GM18868 (cell line): Measurements from ENCODE around the gene DDIAS.
"Not testable (repeated sequence)": the region's sequence is repeated elsewhere in the genome, so short reads cannot be mapped to it uniquely, and the experiment has no call there.

Experiments used
- ATAC-seq: cut with Tn5 transposase; IDR thresholded peaks from one replicate; pipeline ENCODE4 v1.9.1; 2021; ENCODE audit warnings: mild to moderate bottlenecking, moderate library complexity; ENCODE audit not compliant: unreplicated experiment

The DDIAS gene

GRCh38 chr11:82889133-82890001, 12.2 kb upstream of the DDIAS start:
- peak; percentile 43 for ATAC-seq

GRCh38 chr11:82890002-82890341, 11.6 kb upstream of the DDIAS start:
- ATAC-seq: peak; percentile 22

- ATAC-seq: no peak
Observed at GRCh38 chr11:82890936-82891335, 10.6 kb upstream of the DDIAS start.

GRCh38 chr11:82892611-82893169, 8.8 kb upstream of the DDIAS start:
- ATAC-seq: no peak

DNA sequence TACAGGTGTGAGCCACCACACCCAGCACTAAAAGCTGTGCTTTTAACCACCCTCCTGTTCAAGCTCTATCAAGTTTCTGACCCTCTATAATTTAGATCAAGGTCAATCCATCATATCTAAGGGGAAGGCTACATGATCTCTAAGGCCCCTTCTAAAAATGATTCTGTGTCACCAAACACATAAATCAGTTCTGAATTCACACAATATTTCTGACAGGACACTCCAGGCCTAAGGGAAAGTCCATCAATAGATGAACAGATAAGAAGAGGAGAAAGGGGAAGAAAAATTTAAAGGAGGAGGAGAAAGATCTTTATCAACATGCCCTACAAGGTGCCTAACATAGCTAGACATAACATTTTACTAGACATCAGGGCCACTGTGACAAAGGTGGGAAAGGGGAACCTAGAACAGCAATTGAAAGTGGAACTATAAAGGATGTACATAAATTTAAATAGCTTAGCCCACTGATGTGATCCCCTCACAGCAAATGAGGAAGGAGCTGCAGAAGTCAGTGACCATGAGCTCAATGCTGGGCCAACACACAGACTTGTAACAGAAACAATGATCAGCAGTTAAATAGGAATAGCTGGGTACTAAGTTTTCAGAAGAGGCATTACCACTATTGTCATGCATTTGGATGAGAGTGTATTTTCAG, 6.0 kb upstream of the DDIAS start:
- ATAC-seq: no peak

GRCh38 chr11:82896183-82896582, 5.4 kb upstream of the DDIAS start:
- no peak for ATAC-seq

DNA sequence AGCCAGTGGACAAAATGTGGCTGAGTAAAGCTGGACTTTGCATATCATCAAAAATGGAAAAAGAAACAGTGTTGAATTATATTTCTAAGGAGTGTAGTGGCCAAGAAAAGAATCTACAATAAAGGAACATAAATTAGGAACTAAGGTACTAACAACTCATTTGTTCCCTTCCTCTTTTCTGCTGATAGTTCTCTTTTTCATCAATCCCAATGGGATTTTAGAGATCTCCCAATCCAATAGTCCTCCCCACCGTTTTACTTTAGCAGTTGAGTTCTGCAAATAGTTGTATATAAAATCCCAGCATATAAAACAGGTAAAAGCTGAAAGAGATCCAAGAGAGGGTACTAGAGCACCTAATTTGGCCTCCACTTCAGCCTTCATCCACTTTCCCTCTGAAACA, 3.3 kb upstream of the DDIAS start:
- ATAC-seq: no peak

DNA sequence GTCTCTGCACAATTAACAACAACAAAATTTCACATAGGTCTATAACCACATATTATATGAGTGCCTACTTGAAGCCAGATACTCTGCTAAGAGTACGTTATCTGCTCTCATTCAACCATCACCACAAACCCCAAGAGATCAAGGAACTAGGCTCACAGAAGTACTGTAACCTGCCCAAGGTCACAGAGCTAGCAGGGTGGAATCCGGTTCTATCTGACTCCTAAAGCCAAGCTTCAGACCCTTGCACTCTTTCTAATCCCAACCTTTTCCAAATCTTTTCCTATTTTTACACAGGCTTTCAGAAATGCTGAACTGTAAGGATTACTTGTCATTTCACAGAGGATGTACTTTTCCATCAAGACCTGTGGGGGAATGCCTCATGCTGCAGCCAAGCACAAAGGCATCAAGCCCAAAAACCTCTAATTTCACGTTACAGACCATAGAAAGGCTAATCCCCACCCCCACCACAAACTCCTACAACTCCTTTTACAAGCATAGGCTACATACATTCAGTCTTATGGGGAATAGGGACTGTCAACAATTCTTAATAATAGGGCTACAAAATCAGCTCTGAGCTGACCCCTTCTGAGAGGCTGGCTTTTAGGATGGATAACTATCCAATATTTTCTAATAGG, 2.2 kb upstream of the DDIAS start:
- ATAC-seq: peak; percentile 21

GRCh38 chr11:82899957-82900276, 1.6 kb upstream of the DDIAS start:
- no peak for ATAC-seq

GRCh38 chr11:82900277-82901164, 1.0 kb upstream of the DDIAS start, which contains the start of gene PRCP:
PRCP (minus strand) TSS chr11:82900430; CDS start chr11:82900402, 28 bp downstream.
- peak; percentile 78 for ATAC-seq

- ATAC-seq: no peak
Observed at GRCh38 chr11:82901922-82902485, 468 bp downstream of the DDIAS start.

GRCh38 chr11:82902880-82903279, 1.3 kb downstream of the DDIAS start:
- no peak for ATAC-seq

- no peak for ATAC-seq
Observed at GRCh38 chr11:82903843-82904586, 2.5 kb downstream of the DDIAS start.

- no peak for ATAC-seq
Observed at GRCh38 chr11:82906236-82906635, 4.7 kb downstream of the DDIAS start.

DNA sequence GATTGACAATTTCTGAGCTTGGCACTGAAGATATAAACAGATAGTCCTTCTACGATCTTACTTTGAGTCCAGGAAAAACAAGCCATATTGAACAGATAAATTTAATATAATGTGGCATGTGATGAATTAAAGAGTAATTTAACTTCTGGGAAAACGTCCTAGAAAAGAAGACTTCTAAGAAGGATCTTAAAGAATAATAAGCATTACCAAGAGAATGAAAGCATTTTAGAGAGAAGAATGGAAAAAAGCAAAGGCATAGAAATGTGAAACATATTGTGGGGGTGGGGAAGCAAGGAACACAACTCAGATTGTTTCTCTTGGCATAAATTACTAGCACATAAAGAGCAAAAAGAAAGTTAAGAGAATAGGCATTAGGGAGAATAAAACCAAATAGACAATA, 5.4 kb downstream of the DDIAS start:
- no peak for ATAC-seq

GRCh38 chr11:82907371-82907770, 5.8 kb downstream of the DDIAS start:
- no peak for ATAC-seq

- ATAC-seq: no peak
Observed at GRCh38 chr11:82908311-82908710, 6.8 kb downstream of the DDIAS start.

DNA sequence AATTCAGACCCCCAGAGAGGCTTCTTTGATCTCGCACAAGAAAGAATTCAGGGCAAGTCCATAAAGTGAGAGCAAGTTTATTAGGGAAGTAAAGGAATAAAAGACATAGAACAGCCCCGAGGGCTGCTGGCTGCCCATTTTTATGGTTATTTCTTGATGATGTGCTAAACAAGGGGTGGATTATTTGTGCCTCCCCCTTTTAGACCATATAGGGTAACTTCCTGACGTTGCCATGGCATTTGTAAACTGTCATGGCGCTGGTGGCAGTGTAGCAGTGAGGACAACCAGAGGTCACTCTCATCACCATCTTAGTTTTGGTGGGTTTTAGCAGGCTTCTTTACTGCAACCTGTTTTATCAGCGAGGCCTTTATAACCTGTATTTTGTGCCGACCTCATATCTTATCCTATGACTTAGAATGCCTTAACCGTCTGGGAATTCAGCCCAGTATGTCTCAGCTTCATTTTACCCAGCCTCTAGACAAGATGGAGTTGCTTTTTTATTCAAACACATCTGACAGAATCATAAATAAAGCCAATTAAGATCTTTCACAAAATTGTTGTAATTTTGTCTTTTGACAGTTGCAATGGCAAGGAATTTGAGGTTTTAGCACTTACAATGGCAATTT, 7.6 kb downstream of the DDIAS start:
- no peak for ATAC-seq

DNA sequence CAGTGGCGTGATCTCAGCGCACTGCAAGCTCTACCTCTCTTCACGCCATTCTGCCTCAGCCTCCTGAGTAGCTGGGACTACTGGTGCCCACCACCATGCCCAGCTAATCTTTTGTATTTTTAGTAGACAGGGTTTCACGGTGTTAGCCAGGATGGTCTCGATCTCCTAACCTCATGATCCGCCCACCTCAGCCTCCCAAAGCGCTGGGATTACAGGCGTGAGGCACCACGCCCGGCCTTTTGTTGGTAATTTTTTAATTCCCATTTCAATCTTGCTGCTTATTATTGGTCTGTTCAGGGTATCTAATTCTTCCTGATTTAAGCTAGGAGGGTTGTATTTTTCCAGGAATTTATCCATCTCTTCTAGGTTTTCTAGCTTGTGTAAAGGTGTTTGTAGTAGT, 18.2 kb downstream of the DDIAS start:
- not testable (repeated sequence) for ATAC-seq
